Measurements from ENCODE around the gene LCA5L. TPM values are rescaled to one million over a fixed set of nuclear protein-coding genes. Genes with fewer than 3 reads are reported as not detected.
A peak's percentile ranks its signal among the peaks of the same experiment; 100 is the strongest.

LCA5L gene
- total RNA-seq, result 2.2 TPM

- intact Hi-C loops (cut with DNase I), result no loop called here
- DNase-seq (ENCODE audit: low spot score) (peak; percentile 94), ATAC-seq (peak; percentile 96)
These were observed at the start of gene LCA5L for GRCh38 chr21:39445321-39446269. Gene LCA5L, minus strand, starts transcription at chr21:39445778. Its CDS starts 17,285 bp downstream, at chr21:39428493.

- ATAC-seq (no peak), DNase-seq (ENCODE audit: low spot score) (no peak)
- intact Hi-C loops (cut with DNase I), result no loop called here
These were observed 43.9 kb upstream of the LCA5L start for GRCh38 chr21:39489380-39489924.

GRCh38 chr21:39484711-39485276, 39.2 kb upstream of the LCA5L start:
- intact Hi-C loops (cut with DNase I), result no loop called here
- ATAC-seq, result no peak
- DNase-seq (ENCODE audit: low spot score), result no peak

GRCh38 chr21:39483917-39484316, 38.3 kb upstream of the LCA5L start:
- DNase-seq (ENCODE audit: low spot score) (no peak), ATAC-seq (no peak)
- intact Hi-C loops (cut with DNase I), result loop anchor here (1.0 kb wide), 1 partner anchor 47 kb away; no protein-coding TSS in a partner anchor

- DNase-seq (ENCODE audit: low spot score) (no peak), ATAC-seq (no peak)
- intact Hi-C loops (cut with DNase I), result no loop called here
These were observed 36.3 kb upstream of the LCA5L start for GRCh38 chr21:39481886-39482285.

- DNase-seq (ENCODE audit: low spot score), result no peak
- ATAC-seq, result no peak
- intact Hi-C loops (cut with DNase I), result no loop called here
These were observed 34.7 kb upstream of the LCA5L start for GRCh38 chr21:39480271-39480670.

GRCh38 chr21:39479814-39480182, 34.2 kb upstream of the LCA5L start:
- intact Hi-C loops (cut with DNase I), result no loop called here
- DNase-seq (ENCODE audit: low spot score) (no peak), ATAC-seq (no peak)

- DNase-seq (ENCODE audit: low spot score), result no peak
- intact Hi-C loops (cut with DNase I), result no loop called here
These were observed 33.7 kb upstream of the LCA5L start for GRCh38 chr21:39479164-39479813.

GRCh38 chr21:39474611-39475010, 29.0 kb upstream of the LCA5L start:
- DNase-seq (ENCODE audit: low spot score), result no peak
- intact Hi-C loops (cut with DNase I), result no loop called here
- no peak for ATAC-seq

More at GRCh38 chr21:39479164-39479813, 33.7 kb upstream of the LCA5L start:
- ATAC-seq, result no peak

GRCh38 chr21:39472786-39473185, 27.2 kb upstream of the LCA5L start:
- ATAC-seq (no peak), DNase-seq (ENCODE audit: low spot score) (no peak)
- intact Hi-C loops (cut with DNase I), result no loop called here

GRCh38 chr21:39471598-39471997, 26.0 kb upstream of the LCA5L start:
- intact Hi-C loops (cut with DNase I), result no loop called here
- ATAC-seq (no peak), DNase-seq (ENCODE audit: low spot score) (no peak)

- no peak for DNase-seq (ENCODE audit: low spot score)
These were observed 23.0 kb upstream of the LCA5L start for GRCh38 chr21:39468559-39468958.

GRCh38 chr21:39467746-39468145, 22.2 kb upstream of the LCA5L start:
- no peak for DNase-seq (ENCODE audit: low spot score)
- no peak for ATAC-seq
- intact Hi-C loops (cut with DNase I), result no loop called here

More at GRCh38 chr21:39468559-39468958, 23.0 kb upstream of the LCA5L start:
- ATAC-seq, result no peak
- intact Hi-C loops (cut with DNase I), result no loop called here

- ATAC-seq (no peak), DNase-seq (ENCODE audit: low spot score) (no peak)
- intact Hi-C loops (cut with DNase I), result no loop called here
These were observed 21.0 kb upstream of the LCA5L start for GRCh38 chr21:39466584-39466983.

- intact Hi-C loops (cut with DNase I), result no loop called here
- DNase-seq (ENCODE audit: low spot score) (no peak), ATAC-seq (no peak)
These were observed 17.7 kb upstream of the LCA5L start for GRCh38 chr21:39463308-39463707.

- ATAC-seq (no peak), DNase-seq (ENCODE audit: low spot score) (no peak)
- intact Hi-C loops (cut with DNase I), result no loop called here
These were observed 15.8 kb upstream of the LCA5L start for GRCh38 chr21:39461419-39461818.

- DNase-seq (ENCODE audit: low spot score), result no peak
- ATAC-seq, result no peak
- intact Hi-C loops (cut with DNase I), result no loop called here
These were observed 11.1 kb upstream of the LCA5L start for GRCh38 chr21:39456665-39457064.

- no peak for DNase-seq (ENCODE audit: low spot score)
- intact Hi-C loops (cut with DNase I), result no loop called here
- ATAC-seq, result no peak
These were observed 9.5 kb upstream of the LCA5L start for GRCh38 chr21:39454949-39455668.

- no peak for ATAC-seq
- no peak for DNase-seq (ENCODE audit: low spot score)
- intact Hi-C loops (cut with DNase I), result no loop called here
These were observed 8.1 kb upstream of the LCA5L start for GRCh38 chr21:39453571-39454179.
